GM21825 (cell line): ENCODE results near the gene ARSG.
A peak's percentile ranks its signal among the peaks of the same experiment; 100 is the strongest.

Experiments
- ATAC-seq: cut with Tn5 transposase; IDR thresholded peaks from one replicate; pipeline ENCODE4 v1.9.1; 2021; ENCODE audit warnings: mild to moderate bottlenecking, moderate library complexity; ENCODE audit not compliant: unreplicated experiment

The ARSG gene

DNA sequence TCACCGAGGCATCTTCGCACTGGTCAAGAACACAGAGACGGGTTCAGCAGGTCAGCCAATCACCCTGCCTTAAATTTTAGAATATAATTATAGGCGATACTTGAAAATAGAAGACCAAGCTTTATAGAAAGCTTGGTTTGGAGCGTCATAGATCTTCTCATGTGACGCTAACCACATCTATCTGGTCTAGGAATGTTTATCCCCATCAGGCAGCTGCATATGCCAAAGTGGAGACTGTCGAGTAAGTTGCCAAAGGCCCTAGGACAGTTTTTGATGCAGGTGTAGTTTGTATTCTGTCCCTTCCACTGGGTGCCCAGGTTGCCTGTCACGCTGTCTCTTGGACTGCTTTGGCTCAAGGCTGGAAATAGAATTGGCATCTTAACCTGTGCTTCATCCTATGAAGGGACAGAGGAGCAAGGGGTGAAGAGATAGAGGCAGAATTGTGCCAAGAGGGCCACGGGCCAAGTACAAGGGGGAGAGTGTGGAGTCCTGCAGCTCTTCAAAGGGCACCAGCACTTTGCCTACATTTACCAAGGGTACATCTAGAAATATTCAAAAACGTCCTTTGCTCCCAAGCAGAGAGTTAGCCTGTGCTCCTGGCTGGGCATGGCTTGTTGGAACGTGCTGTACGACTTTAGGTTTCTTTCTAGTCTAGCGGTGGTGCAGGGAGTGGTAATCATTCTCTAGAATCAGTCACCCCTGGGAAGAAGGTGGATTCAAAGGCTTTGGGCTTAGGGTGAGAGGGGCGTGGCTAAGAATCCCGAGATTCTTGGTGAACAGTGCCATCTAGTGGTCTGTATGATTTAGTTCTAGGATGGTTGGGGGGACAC, 171.3 kb downstream of the ARSG start:
- peak; percentile 39 for ATAC-seq

DNA sequence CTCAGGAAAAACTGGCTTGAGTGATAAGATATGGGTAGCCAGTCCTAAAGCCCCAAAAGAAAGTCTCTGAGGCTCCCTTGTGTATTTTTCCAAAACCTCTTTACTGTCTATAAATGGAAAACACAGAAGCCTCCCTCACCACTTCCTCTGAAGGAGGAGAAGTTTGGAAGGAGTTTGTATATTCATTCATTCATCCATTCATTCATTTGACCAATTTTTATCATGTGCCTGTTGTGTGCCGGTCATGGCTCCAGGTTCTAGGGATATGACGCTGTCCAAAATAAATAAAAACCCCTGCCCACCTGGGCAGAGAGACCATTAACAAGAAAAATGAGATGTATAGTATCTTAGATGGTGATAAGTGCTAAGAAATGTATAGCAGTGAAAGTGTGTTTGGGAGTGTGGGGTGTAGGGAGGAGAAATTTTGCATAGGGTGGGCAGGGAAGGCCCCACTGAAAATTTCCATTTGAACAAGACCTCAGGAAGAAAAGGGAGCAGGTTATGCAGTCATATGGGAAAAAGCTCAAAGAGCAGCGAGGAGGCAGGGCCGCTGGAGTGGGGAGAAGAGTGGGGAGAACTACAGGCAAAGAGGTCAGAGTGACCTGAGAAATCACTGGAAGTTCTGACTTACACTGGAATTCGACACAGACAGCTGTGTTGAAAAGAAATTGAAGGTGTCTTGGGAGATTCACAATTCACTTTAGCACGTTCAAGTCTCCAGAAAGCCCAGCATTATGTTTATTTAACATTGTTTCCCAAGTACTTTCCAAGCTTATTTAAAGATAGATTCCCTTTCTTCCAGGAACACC, 172.1 kb downstream of the ARSG start:
- ATAC-seq, result no peak

DNA sequence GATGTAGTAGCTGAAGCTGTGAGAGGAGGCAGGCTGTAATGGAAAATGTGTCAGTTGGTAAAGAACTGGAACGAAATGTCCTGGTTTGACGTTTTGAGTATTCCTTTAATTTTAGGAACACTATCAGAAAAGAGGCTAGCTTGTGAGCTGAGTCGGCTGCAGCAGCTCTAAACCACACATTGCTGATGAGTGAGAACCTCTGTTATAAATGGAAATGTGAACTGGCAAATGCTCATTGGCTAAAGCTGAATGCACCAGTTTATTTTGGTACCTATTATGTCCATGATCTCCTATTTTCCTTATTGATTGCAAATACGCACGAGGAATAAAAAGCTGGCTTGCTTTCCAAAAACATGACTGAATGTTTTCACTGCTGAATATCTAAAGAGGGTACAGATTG, 177.0 kb downstream of the ARSG start:
- no peak for ATAC-seq

DNA sequence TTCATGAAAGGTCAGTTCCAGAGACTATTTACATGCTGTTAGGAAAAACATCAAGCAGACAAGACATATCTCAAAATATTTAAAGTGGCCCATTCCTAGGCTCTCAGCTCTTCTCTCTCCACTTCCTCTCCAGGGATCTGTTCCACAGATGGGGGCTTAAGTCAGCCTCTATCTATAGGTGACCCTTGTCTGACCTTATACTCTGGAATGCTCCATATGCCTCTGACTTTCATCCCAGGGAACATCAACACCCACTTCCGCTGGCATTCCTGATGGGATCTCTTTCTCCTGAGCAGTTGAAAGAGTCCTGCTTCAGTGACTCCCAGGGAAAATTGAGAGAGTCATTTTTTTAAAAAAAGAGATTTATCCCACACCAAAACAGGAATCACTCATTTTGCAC, 177.5 kb downstream of the ARSG start:
- ATAC-seq, result no peak
